MM.1S (cell line): ENCODE measurements around the gene DAAM2.

ENCODE experiments used
- CTCF ChIP-seq: fragments of 300-600 bp; sonication (generic); IDR thresholded peaks from 2 replicates; pipeline ENCODE4 v1.5.1; 2016; ENCODE audit warnings: antibody characterized with exemption, low read length, mixed read lengths
- EZH2phosphoT487 ChIP-seq: fragments of 300-600 bp; sonication (generic); IDR thresholded peaks from 2 replicates; pipeline ENCODE4 v1.6.1; 2018; ENCODE audit warnings: antibody characterized with exemption, low read length

GRCh38 chr6:39841923-39842322 is 49.7 kb downstream of the DAAM2 start:
- TF ChIP-seq CTCF (no peak), EZH2phosphoT487 (no peak)
